Gastrocnemius medialis (tissue), 4 donors: ENCODE data around the gene GNB1. TPM values are rescaled to one million over a fixed set of nuclear protein-coding genes. Genes with fewer than 3 reads are reported as not detected.
"Not testable (repeated sequence)": the region's sequence is repeated elsewhere in the genome, so short reads cannot be mapped to it uniquely, and the experiment has no call there.

Experiments used
- ATAC-seq, 2 donors: fragments of 150-250 bp; one replicate each; pipeline ENCODE4 v1.9.1; 2016
- DNase-seq, 2 donors: peaks; one replicate each; pipeline ENCODE4 v3.0.0-alpha.2; 2019
- H3K27ac ChIP-seq, 4 donors: fragments of 200-600 bp; sonication (generic); 1 replicate in 1 of 4; 2 replicates in 3 of 4; pipeline ENCODE4 v1.5.1; 2016 to 2018; ENCODE audit warnings: mild to moderate bottlenecking in 2 of 4, moderate library complexity in 1 of 4
- H3K27me3 ChIP-seq, 3 donors: fragments of 200-600 bp; sonication (generic) in 2 of 3; 1 replicate in 1 of 3; 2 replicates in 2 of 3; pipeline versions ENCODE4 v1.5.1 to v1.6.0; 2016 to 2019; ENCODE audit warnings: mild to moderate bottlenecking in 1 of 3, moderate library complexity in 1 of 3
- H3K36me3 ChIP-seq, 2 donors: fragments of 200-600 bp; sonication (generic) in 1 of 2; one replicate each; pipeline ENCODE4 v1.5.1; 2017 to 2018
- H3K4me1 ChIP-seq, 2 donors: fragments of 200-600 bp; sonication (generic) in 1 of 2; one replicate each; pipeline ENCODE4 v1.5.1; 2016 to 2017; ENCODE audit warnings: mild to moderate bottlenecking in 2 of 2
- H3K4me3 ChIP-seq, 4 donors: fragments of 200-600 bp; sonication (generic) in 3 of 4; 1 replicate in 1 of 4; 2 replicates in 3 of 4; pipeline ENCODE4 v1.5.1; 2016 to 2019; ENCODE audit warnings: mild to moderate bottlenecking in 2 of 4
- H3K9me3 ChIP-seq, 3 donors: fragments of 200-600 bp; sonication (generic) in 2 of 3; 1 replicate in 1 of 3; 2 replicates in 2 of 3; pipeline ENCODE4 v1.5.1; 2016 to 2019
- POLR2A ChIP-seq, 2 donors: fragments of 450-650 bp; IDR thresholded peaks; one replicate each; pipeline ENCODE4 v1.6.1; 2017; ENCODE audit warnings: antibody characterized with exemption in 2 of 2, mild to moderate bottlenecking in 2 of 2, moderate library complexity in 2 of 2
- in situ Hi-C, 4 donors: fragments of 200-750 bp; cut with MboI; loops; one replicate each; pipeline versions ENCODE4 v1.15.0 to v1.8.0; 2017; ENCODE audit warnings: low sequenced_read_pairs in 4 of 4
- intact Hi-C: fragments of 100-400 bp; cut with DNase I; formaldehyde crosslinking; loops from one replicate; pipeline ENCODE4 v1.15.1; 2023; ENCODE audit warnings: low total_unique reads
- total RNA-seq, 4 donors: library from RNA; depleted of rRNA; stranded (reverse); fragments of >200 nt; gene quantifications; one replicate each; pipeline versions ENCODE4 v1.1.0 to v1.2.3, GENCODE V29; 2016
- TF ChIP-seq, protein P1 (sequence below), 5 experiments: fragments of 450-650 bp in 3 of 5; fragments of 200-600 bp in 2 of 5; sonication (generic) in 2 of 5; IDR thresholded peaks in 4 of 5; conservative IDR thresholded peaks in 1 of 5; 1 replicate in 4 of 5; 2 replicates in 1 of 5; pipeline ENCODE4 v1.5.1; 2016 to 2019; ENCODE audit warnings: antibody characterized with exemption in 5 of 5, mild to moderate bottlenecking in 3 of 5, moderate library complexity in 3 of 5

Gene GNB1
- total RNA-seq, 4 donors from 2014 or later = 29.9 to 44.1 (median 37.2) TPM

DNA sequence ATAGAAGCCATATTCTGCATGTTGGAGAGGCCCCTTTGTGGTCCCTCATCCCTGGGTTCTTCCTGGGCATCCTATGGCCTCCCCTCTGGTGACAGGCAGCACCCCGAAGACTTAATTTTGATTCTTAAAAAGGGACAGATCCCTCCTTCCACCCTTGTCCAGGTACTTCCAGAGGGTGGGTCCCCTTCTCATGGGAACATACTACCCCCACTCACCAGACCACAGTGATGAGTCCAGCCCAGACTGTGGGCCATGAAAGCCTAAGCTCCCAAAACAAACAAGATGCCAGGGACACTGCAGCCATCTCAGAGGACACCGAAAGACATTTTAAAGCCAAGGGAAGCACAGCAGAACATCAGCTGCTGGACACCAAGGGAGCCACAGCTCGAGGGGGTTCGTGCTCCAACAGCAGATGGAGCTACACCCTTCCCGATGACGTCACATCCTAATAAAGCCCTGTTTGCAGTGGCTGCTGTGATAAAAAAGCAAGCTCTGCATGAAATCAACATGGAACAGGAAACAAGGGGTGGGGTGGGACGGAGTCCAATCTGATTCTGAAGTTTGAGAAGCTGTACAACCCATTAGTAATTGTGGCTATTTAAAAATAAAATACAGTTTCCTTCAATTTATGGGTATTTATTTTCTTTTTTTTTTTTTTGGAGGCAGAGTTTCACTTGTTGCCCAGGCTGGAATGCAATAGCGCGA, 32.4 kb downstream of the GNB1 start:
- ATAC-seq = peak; percentile 86 to 87
- in situ Hi-C loops (no loop called here), intact Hi-C loops (loop anchor here (1.0 to 5.0 kb wide), 2 partner anchors 34 to 48 kb away; partner anchors contain the start of gene GNB1)
- no peaks in the 10 kb centered on the region for H3K27me3 ChIP-seq
- peak; percentile 63 to 69 for DNase-seq
- H3K4me3 ChIP-seq = peak overlapping the region; percentile 19 to 39 (median 30)
- H3K9me3 ChIP-seq = no peaks in the 10 kb centered on the region
- no peaks in the 10 kb centered on the region for H3K36me3 ChIP-seq
- TF ChIP-seq, protein P1, sequence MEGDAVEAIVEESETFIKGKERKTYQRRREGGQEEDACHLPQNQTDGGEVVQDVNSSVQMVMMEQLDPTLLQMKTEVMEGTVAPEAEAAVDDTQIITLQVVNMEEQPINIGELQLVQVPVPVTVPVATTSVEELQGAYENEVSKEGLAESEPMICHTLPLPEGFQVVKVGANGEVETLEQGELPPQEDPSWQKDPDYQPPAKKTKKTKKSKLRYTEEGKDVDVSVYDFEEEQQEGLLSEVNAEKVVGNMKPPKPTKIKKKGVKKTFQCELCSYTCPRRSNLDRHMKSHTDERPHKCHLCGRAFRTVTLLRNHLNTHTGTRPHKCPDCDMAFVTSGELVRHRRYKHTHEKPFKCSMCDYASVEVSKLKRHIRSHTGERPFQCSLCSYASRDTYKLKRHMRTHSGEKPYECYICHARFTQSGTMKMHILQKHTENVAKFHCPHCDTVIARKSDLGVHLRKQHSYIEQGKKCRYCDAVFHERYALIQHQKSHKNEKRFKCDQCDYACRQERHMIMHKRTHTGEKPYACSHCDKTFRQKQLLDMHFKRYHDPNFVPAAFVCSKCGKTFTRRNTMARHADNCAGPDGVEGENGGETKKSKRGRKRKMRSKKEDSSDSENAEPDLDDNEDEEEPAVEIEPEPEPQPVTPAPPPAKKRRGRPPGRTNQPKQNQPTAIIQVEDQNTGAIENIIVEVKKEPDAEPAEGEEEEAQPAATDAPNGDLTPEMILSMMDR (IDR thresholded peaks at IDR 0.05 in 4 of 5, conservative IDR thresholded peaks at IDR 0.05 in 1 of 5) = peak in 2 of 5 experiments; percentile 38 to 45
- peak in 1 of 2 donors; percentile 35 for TF ChIP-seq POLR2A (IDR thresholded peaks at IDR 0.05)
- peak overlapping the region; percentile 69 to 76 (median 74) for H3K27ac ChIP-seq
- H3K4me1 ChIP-seq = peaks cover 60 to 69% of the 10 kb centered on the region in 2 donors

DNA sequence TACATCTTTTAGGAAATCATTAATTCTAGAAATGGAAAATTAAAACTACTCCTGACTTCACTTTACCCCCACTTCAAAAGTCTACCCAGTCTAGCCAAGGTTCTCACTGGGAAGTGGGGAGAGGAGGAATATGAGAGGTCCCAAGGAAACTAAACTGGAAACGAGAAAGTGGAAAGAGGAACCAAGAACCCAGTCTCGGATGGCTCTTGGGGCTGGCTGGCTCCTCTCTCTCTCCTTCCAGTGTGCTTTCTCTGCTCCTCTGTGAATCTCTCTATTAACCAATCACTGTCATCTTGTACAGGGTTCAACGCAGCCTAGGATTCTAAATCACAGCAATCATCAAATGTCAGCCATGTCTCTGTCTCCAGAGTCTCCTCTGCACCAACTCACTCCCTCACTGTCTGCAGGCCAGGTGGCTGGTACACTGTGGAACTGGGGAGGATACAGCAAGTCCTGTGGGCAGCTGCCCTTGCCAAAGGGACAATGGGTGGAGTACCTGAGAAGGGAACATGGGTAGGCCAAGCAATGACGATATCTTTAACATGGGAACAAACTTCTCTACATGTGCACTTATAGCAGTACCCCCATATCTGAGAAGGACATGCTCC, 33.7 kb downstream of the GNB1 start:
- peak overlapping the region; percentile 69 to 76 (median 74) for H3K27ac ChIP-seq
- DNase-seq (peak; percentile 67 to 72), ATAC-seq (peak; percentile 74 to 89)
- in situ Hi-C loops (no loop called here), intact Hi-C loops (loop anchor here (5.0 kb wide), 1 partner anchor 35 kb away; the partner anchor contains the start of gene GNB1)
- TF ChIP-seq, protein P1 (IDR thresholded peaks at IDR 0.05 in 4 of 5, conservative IDR thresholded peaks at IDR 0.05 in 1 of 5) = no peak
- TF ChIP-seq POLR2A (IDR thresholded peaks at IDR 0.05) = no peak
- no peaks in the 10 kb centered on the region for H3K27me3 ChIP-seq
- H3K4me3 ChIP-seq = no peak overlapping the region
- H3K9me3 ChIP-seq = no peaks in the 10 kb centered on the region
- peaks cover 51 to 59% of the 10 kb centered on the region in 2 donors for H3K4me1 ChIP-seq
- H3K36me3 ChIP-seq = no peaks in the 10 kb centered on the region

DNA sequence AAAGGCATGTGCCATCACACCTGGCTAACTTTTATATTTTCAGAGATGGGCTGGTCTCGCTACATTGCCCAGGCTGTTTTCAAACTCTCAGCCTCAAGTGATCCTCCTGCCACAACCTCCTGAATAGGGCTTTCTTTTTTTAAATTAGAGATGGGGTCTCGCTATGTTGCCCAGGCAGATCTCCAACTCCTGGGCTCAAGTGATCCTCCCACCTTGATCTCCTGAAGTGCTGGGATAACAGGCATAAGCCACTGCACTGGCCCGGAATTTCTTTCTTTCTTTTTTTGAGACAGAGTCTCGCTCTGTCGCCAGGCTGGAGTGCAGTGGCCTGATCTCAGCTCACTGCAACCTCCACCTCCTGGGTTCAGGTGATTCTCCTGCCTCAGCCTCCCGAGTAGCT, 34.7 kb downstream of the GNB1 start:
- peak overlapping the region in 3 of 4 donors; percentile 73 to 76 (median 74) for H3K27ac ChIP-seq
- H3K4me3 ChIP-seq, DNase-seq, in situ Hi-C loops, H3K9me3 ChIP-seq, ATAC-seq, H3K36me3 ChIP-seq, H3K27me3 ChIP-seq: not testable (repeated sequence)
- peaks cover 46 to 55% of the 10 kb centered on the region in 2 donors for H3K4me1 ChIP-seq
- intact Hi-C loops = loop anchor here (5.0 kb wide), 1 partner anchor 36 kb away; the partner anchor contains the start of gene GNB1

DNA sequence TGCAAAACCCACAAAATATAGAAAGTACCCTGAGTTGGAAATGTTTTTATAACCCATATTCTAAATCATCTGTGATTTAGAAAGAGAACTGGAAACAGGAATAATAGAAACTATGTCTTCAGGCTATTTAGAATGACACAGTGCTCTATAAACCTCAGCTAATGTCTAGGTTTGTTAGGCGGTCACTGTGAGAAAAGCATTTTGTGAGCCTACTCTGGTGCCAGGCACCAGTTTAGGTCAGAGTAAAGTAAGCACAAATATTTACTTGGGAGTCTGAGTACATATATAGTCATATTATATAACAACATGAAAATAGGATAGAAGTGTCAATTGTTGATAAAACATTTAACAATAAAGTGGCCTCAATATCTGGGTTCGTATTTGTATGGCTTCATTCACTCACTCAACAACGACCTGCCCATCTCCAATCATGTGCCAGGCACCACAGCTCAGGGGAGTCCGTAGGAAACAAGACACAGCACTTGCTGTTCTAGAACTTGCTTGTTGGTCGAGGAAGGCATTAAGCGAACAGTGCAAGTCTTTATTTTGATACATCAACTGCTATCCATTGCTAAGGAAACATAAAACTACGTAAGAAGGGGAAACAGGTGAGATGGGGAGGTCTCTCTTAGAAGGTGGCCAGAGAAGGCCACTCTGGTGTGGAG, 37.2 kb downstream of the GNB1 start:
- H3K27me3 ChIP-seq = no peaks in the 10 kb centered on the region
- intact Hi-C loops = no loop called here
- H3K4me1 ChIP-seq = peaks cover 29 to 42% of the 10 kb centered on the region in 2 donors
- H3K4me3 ChIP-seq = no peak overlapping the region
- peak overlapping the region in 1 of 4 donors; percentile 14 for H3K27ac ChIP-seq
- no peak for TF ChIP-seq POLR2A (IDR thresholded peaks at IDR 0.05)
- TF ChIP-seq, protein P1 (IDR thresholded peaks at IDR 0.05 in 4 of 5, conservative IDR thresholded peaks at IDR 0.05 in 1 of 5) = no peak
- no peaks in the 10 kb centered on the region for H3K36me3 ChIP-seq
- DNase-seq (no peak), ATAC-seq (no peak)
- H3K9me3 ChIP-seq = no peaks in the 10 kb centered on the region
- in situ Hi-C loops = no loop called here
